GM12878 (cell line): ENCODE data around the gene ZNF629. TPM values are rescaled to one million over a fixed set of nuclear protein-coding genes. Genes with fewer than 3 reads are reported as not detected.

Source experiments
- ATAC-seq: fragments of 200-7000 bp; cut with Tn5 transposase; 3 replicates; pipeline ENCODE4 v1.9.1; 2020; ENCODE audit warnings: mild to moderate bottlenecking, moderate library complexity
- BruUV-seq: library from RNA; stranded (reverse); fragments of 400-500 nt; replicated peaks from 2 replicates; lab custom pipeline; 2021; lab: Mats Ljungman, UMichigan
- CTCF ChIA-PET: fragments of 300-600 bp; sonication (Branson Sonifier 250); formaldehyde crosslinking; extraction: SDS; loops from one replicate; lab custom pipeline; 2021; ENCODE audit warnings: inconsistent platforms; lab: Yijun Ruan, JAX
- POLR2A ChIA-PET: fragments of 350-600 bp; formaldehyde crosslinking; extraction: SDS; loops from one replicate; lab custom pipeline; 2021; ENCODE audit warnings: inconsistent platforms; lab: Charles Lee
- RAD21 ChIA-PET: fragments of 300-600 bp; sonication (Branson Sonifier 250); formaldehyde crosslinking; loops from one replicate; lab custom pipeline; 2023; ENCODE audit warnings: antibody characterized with exemption; ENCODE audit not compliant: unreplicated experiment; lab: Charles Lee
- SMC1A ChIA-PET: fragments of 300-600 bp; sonication (Branson Sonifier 250); formaldehyde crosslinking; loops from one replicate; lab custom pipeline; 2023; ENCODE audit not compliant: unreplicated experiment, uncharacterized antibody; lab: Charles Lee
- DNase-seq: peaks from one replicate; pipeline ENCODE4 v3.0.0-alpha.2; 2011; ENCODE audit warnings: low read depth, low spot score
- FAIRE-seq: peaks from 3 replicates; lab custom pipeline; 2011; peaks lifted over from hg19 to GRCh38; lab: Jason Lieb, UNC
- H2AFZ ChIP-seq: 2 replicates; pipeline ENCODE4 v1.6.0; 2011; ENCODE audit warnings: low read depth, low read length, control low read depth; ENCODE audit not compliant: control insufficient read depth
- H3K27ac ChIP-seq: 2 replicates; pipeline ENCODE4 v1.5.1; 2011; ENCODE audit warnings: control low read depth; ENCODE audit not compliant: control insufficient read depth, insufficient read depth
- H3K27me3 ChIP-seq, 2 experiments: replicated peaks in 1 of 2; 2 replicates each; pipeline versions ENCODE4 v1.6.0 to v1.6.1; 2011; ENCODE audit warnings: low read length in 1 of 2; ENCODE audit not compliant: control insufficient read depth in 2 of 2, insufficient read depth in 2 of 2
- H3K36me3 ChIP-seq, 2 experiments: 2 replicates each; pipeline ENCODE4 v1.5.1; 2011; ENCODE audit warnings: low read length in 1 of 2; ENCODE audit not compliant: control insufficient read depth in 2 of 2, insufficient read depth in 2 of 2
- H3K4me1 ChIP-seq: 2 replicates; pipeline ENCODE4 v1.6.1; 2011; ENCODE audit warnings: mild to moderate bottlenecking, low read length, moderate library complexity, mixed read lengths; ENCODE audit not compliant: control insufficient read depth, insufficient read depth
- H3K4me2 ChIP-seq: 2 replicates; pipeline ENCODE4 v1.6.0; 2011; ENCODE audit warnings: control low read depth; ENCODE audit not compliant: control insufficient read depth, insufficient read depth
- H3K4me3 ChIP-seq: fragments of 200-600 bp; sonication (generic); 2 replicates; pipeline ENCODE4 v1.5.1; 2016
- H3K79me2 ChIP-seq: 2 replicates; pipeline ENCODE4 v1.6.0; 2011; ENCODE audit warnings: low read length; ENCODE audit not compliant: control insufficient read depth, insufficient read depth
- H3K9ac ChIP-seq: 2 replicates; pipeline ENCODE4 v1.8.0; 2011; ENCODE audit warnings: low read length, control low read depth, mixed read lengths; ENCODE audit not compliant: control insufficient read depth, insufficient read depth
- H3K9me3 ChIP-seq: replicated peaks from 3 replicates; pipeline ENCODE4 v1.5.1; 2011; ENCODE audit warnings: mild to moderate bottlenecking, low read length; ENCODE audit not compliant: control insufficient read depth, insufficient read depth
- H4K20me1 ChIP-seq: 2 replicates; pipeline ENCODE4 v1.6.0; 2011; ENCODE audit not compliant: control insufficient read depth, insufficient read depth
- CBX3 ChIP-seq: fragments of 200-600 bp; sonication (generic); IDR thresholded peaks from 2 replicates; pipeline ENCODE4 v1.6.1; 2016; ENCODE audit warnings: low read depth, borderline replicate concordance
- CEBPZ ChIP-seq: fragments of 150-350 bp; IDR thresholded peaks from 2 replicates; pipeline ENCODE4 v1.6.1; 2016; ENCODE audit warnings: low read depth, low read length
- CTCF ChIP-seq, 3 experiments: IDR thresholded peaks in 2 of 3; conservative IDR thresholded peaks in 1 of 3; 2 replicates each; pipeline ENCODE4 v1.5.1; 2011; ENCODE audit warnings: low read depth in 3 of 3, low read length in 3 of 3, mild to moderate bottlenecking in 3 of 3, control low read depth in 2 of 3, moderate library complexity in 2 of 3, inconsistent platforms in 1 of 3, mixed read lengths in 1 of 3; ENCODE audit not compliant: control insufficient read depth in 2 of 3, insufficient read depth in 1 of 3; ENCODE audit errors: extremely low read depth in 1 of 3
- YY1 ChIP-seq: IDR thresholded peaks from 2 replicates; pipeline ENCODE4 v1.6.1; 2011; ENCODE audit warnings: low read depth, mild to moderate bottlenecking, low read length
- ZNF274 ChIP-seq: IDR thresholded peaks from one replicate; pipeline ENCODE4 v1.8.0; 2011; ENCODE audit not compliant: insufficient read length, insufficient read depth
- WGBS: methylation state at CpG from one replicate; pipeline ENCODE4 v1.1.6; 2016; ENCODE audit warnings: low lambda C conversion rate; ENCODE audit not compliant: insufficient replicate concordance, insufficient coverage; ENCODE audit errors: missing lambda C conversion rate; 5-methylcytosine and 5-hydroxymethylcytosine counted together
- in situ Hi-C: fragments of 300-500 bp; cut with MboI; formaldehyde crosslinking; loops from 9 replicates; pipeline ENCODE4 v1.14.3; 2018; ENCODE audit warnings: mixed read lengths
- intact Hi-C: fragments of 100-400 bp; cut with micrococcal nuclease; formaldehyde crosslinking; loops from one replicate; pipeline ENCODE4 v1.14.2; 2022; ENCODE audit not compliant: unreplicated experiment
- polyA plus RNA-seq, 11 experiments: library from polyadenylated mRNA; depleted of rRNA in 4 of 11; unstranded in 6 of 11; stranded (reverse) in 5 of 11; fragments of >200 nt; fragmentation: Nextera tagmentation in 4 of 11; fragmentation: Illumina TruSeq in 1 of 11; extraction: Ambion mirVana in 4 of 11; extraction: Trizol in 1 of 11; gene quantifications; 1 replicate in 1 of 11; 2 replicates in 10 of 11; pipeline versions ENCODE4 v1.2.1 to v1.2.3, GENCODE V29; 2011 to 2016; ENCODE audit warnings: inconsistent platforms in 2 of 11, missing spikeins in 2 of 11, low read depth in 1 of 11
- total RNA-seq, 4 experiments: library from RNA; depleted of rRNA in 3 of 4; stranded (reverse); fragments of >200 nt in 3 of 4; fragmentation: Illumina TruSeq in 1 of 4; extraction: Trizol in 1 of 4; gene quantifications; 2 replicates each; pipeline versions ENCODE4 v1.2.1 to v1.2.3, GENCODE V29; 2013 to 2021

Gene ZNF629
- total and polyA plus RNA-seq, 10 of the 15 experiments (the other 5 are each of a cell fraction or from before 2014, with no cell fraction given) = 0.02 to 0.69 (median 0.40) TPM

- BruUV-seq = no TSS peak
- Histone ChIP-seq H3K27ac (no peak overlapping the region), H3K4me3 (no peak overlapping the region; the same call in 1 of the 2 replicates), H3K27me3 (peaks cover 0 to 3% of the 10 kb centered on the region in 2 experiments; a peak in 2 of 4 replicates), H2AFZ (no peak overlapping the region; the same call in 1 of the 2 replicates), H3K9me3 (no peaks in the 10 kb centered on the region), H3K4me1 (no peaks in the 10 kb centered on the region)
- DNase-seq (no peak), FAIRE-seq (no peak)
- WGBS = 33% methylated on average over 23 of the region's 57 CpGs
- POLR2A ChIA-PET = no interaction called here
- in situ Hi-C loops = no loop called here
- TF ChIP-seq ZNF274 = no peak
- TF ChIP-seq YY1 = 0 out of 2 replicates have a peak, but pooled peaks have one; percentile 26
- no peak for TF ChIP-seq CBX3
- TF ChIP-seq CEBPZ = no peak
- no peak for TF ChIP-seq CTCF (IDR thresholded peaks at IDR 0.05 in 2 of 3, conservative IDR thresholded peaks at IDR 0.05 in 1 of 3; ENCODE audit: control insufficient read depth in 2 of 3, extremely low read depth in 1 of 3, insufficient read depth in 1 of 3, low read depth in 3 of 3, low read length in 3 of 3)
- TF ChIP-seq, all 136 proteins: peak for 1
- H4K20me1 ChIP-seq = no peaks in the 10 kb centered on the region
- peak overlapping the region; percentile 59; the same call in 1 of the 2 replicates for H3K4me2 ChIP-seq
- H3K79me2 ChIP-seq = no peaks in the 10 kb centered on the region
- ChIA-PET CTCF (interaction anchor here (0.6 kb wide), 1 partner anchor 12 kb away, joined by 3 read pairs; no protein-coding TSS in a partner anchor), RAD21 (no interaction called here), SMC1A (interaction anchor here (1.7 kb wide), 1 partner anchor 27 kb away, joined by 3 read pairs; no protein-coding TSS in a partner anchor)
- no peaks in the 10 kb centered on the region for H3K36me3 ChIP-seq
- H3K9ac ChIP-seq = peak overlapping the region; percentile 20; the same call in 1 of the 2 replicates
- ATAC-seq = peak; percentile 55
- intact Hi-C loops = no loop called here
Measured at GRCh38 chr16:30786115-30786935, 680 bp downstream of the ZNF629 start.
